ENCODE results near the gene MEAF6.

DNA sequence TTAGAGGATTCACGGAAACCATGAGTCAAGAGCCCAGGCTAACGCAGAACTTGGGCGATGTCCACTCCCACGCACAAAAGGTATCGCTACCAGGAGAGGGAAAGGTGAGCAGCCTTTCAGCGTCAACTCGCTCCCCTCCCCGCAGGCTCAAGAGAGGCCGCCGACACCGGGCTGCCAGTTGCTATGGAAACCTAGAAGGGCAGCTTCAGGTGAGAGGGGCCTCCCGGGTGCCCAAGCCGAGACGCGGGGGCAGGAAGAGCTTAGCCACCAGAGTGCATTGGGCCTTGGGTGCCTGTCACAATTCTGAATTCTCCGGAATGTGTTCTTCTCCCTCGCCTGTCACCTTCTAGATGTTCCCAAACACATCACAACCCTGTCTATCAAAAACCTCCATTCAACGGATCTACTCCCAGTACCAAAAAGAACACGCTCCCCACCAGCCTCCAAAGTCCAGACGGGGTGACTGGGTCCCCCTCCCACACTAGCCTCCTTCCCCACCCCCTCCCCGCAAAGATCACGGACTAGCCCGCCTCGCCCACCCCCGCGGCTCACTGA is 694 bp downstream of the MEAF6 start:
- TF ChIP-seq, protein P1, sequence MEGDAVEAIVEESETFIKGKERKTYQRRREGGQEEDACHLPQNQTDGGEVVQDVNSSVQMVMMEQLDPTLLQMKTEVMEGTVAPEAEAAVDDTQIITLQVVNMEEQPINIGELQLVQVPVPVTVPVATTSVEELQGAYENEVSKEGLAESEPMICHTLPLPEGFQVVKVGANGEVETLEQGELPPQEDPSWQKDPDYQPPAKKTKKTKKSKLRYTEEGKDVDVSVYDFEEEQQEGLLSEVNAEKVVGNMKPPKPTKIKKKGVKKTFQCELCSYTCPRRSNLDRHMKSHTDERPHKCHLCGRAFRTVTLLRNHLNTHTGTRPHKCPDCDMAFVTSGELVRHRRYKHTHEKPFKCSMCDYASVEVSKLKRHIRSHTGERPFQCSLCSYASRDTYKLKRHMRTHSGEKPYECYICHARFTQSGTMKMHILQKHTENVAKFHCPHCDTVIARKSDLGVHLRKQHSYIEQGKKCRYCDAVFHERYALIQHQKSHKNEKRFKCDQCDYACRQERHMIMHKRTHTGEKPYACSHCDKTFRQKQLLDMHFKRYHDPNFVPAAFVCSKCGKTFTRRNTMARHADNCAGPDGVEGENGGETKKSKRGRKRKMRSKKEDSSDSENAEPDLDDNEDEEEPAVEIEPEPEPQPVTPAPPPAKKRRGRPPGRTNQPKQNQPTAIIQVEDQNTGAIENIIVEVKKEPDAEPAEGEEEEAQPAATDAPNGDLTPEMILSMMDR (conservative IDR thresholded peaks at IDR 0.05; ENCODE audit: low read depth in 2 of 2), result no peak
- no peak for TF ChIP-seq POLR2AphosphoS5 (IDR thresholded peaks at IDR 0.05; ENCODE audit: low read depth)
- no peak for TF ChIP-seq EZH2phosphoT487 (IDR thresholded peaks at IDR 0.05; ENCODE audit: unreplicated experiment)
- TF ChIP-seq, protein P2, sequence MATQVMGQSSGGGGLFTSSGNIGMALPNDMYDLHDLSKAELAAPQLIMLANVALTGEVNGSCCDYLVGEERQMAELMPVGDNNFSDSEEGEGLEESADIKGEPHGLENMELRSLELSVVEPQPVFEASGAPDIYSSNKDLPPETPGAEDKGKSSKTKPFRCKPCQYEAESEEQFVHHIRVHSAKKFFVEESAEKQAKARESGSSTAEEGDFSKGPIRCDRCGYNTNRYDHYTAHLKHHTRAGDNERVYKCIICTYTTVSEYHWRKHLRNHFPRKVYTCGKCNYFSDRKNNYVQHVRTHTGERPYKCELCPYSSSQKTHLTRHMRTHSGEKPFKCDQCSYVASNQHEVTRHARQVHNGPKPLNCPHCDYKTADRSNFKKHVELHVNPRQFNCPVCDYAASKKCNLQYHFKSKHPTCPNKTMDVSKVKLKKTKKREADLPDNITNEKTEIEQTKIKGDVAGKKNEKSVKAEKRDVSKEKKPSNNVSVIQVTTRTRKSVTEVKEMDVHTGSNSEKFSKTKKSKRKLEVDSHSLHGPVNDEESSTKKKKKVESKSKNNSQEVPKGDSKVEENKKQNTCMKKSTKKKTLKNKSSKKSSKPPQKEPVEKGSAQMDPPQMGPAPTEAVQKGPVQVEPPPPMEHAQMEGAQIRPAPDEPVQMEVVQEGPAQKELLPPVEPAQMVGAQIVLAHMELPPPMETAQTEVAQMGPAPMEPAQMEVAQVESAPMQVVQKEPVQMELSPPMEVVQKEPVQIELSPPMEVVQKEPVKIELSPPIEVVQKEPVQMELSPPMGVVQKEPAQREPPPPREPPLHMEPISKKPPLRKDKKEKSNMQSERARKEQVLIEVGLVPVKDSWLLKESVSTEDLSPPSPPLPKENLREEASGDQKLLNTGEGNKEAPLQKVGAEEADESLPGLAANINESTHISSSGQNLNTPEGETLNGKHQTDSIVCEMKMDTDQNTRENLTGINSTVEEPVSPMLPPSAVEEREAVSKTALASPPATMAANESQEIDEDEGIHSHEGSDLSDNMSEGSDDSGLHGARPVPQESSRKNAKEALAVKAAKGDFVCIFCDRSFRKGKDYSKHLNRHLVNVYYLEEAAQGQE (IDR thresholded peaks at IDR 0.05; ENCODE audit: unreplicated experiment), result no peak
- no peak for TF ChIP-seq NANOG (IDR thresholded peaks at IDR 0.05; ENCODE audit: borderline replicate concordance)
